ENCODE measurements around the gene PERM1. TPM values are rescaled to one million over a fixed set of nuclear protein-coding genes. Genes with fewer than 3 reads are reported as not detected.

Gene PERM1
- total RNA-seq, 1 experiment from 2014 or later = 0.11 TPM

- Histone ChIP-seq H3K36me3 (no peaks in the 10 kb centered on the region), H3K27me3 (replicated peaks) (peaks cover 19% of the 10 kb centered on the region), H3K4me3 (no peak overlapping the region), H3K27ac (no peak overlapping the region), H3K9me3 (replicated peaks) (no peaks in the 10 kb centered on the region; the same call in 1 of the 2 replicates), H3K4me1 (replicated peaks) (peaks cover 10% of the 10 kb centered on the region)
- no peak for DNase-seq (ENCODE audit: low read depth in 1 of 2, low spot score in 2 of 2)
Observed at GRCh38 chr1:974687-975328, 7.1 kb downstream of the PERM1 start.

GRCh38 chr1:974293-974640, 7.6 kb downstream of the PERM1 start:
- Histone ChIP-seq H3K4me3 (no peak overlapping the region), H3K4me1 (replicated peaks) (peaks cover 10% of the 10 kb centered on the region), H3K9me3 (replicated peaks) (no peaks in the 10 kb centered on the region; the same call in 1 of the 2 replicates), H3K27ac (no peak overlapping the region), H3K27me3 (replicated peaks) (peaks cover 19% of the 10 kb centered on the region), H3K36me3 (no peaks in the 10 kb centered on the region)
- DNase-seq (ENCODE audit: low read depth in 1 of 2, low spot score in 2 of 2) = no peak

- Histone ChIP-seq H3K27me3 (replicated peaks) (peaks cover 23% of the 10 kb centered on the region), H3K4me1 (replicated peaks) (peaks cover 10% of the 10 kb centered on the region), H3K9me3 (replicated peaks) (no peaks in the 10 kb centered on the region; the same call in 1 of the 2 replicates), H3K27ac (no peak overlapping the region), H3K36me3 (no peaks in the 10 kb centered on the region), H3K4me3 (no peak overlapping the region)
- no peak for DNase-seq (ENCODE audit: low read depth in 1 of 2, low spot score in 2 of 2)
Observed at GRCh38 chr1:973459-974292, 8.2 kb downstream of the PERM1 start.

GRCh38 chr1:972726-973458, 9.0 kb downstream of the PERM1 start:
- Histone ChIP-seq H3K27me3 (replicated peaks) (peaks cover 23% of the 10 kb centered on the region), H3K9me3 (replicated peaks) (no peaks in the 10 kb centered on the region), H3K4me1 (replicated peaks) (peaks cover 10% of the 10 kb centered on the region), H3K36me3 (no peaks in the 10 kb centered on the region), H3K4me3 (no peak overlapping the region), H3K27ac (no peak overlapping the region)
- no peak for DNase-seq (ENCODE audit: low read depth in 1 of 2, low spot score in 2 of 2)

- Histone ChIP-seq H3K27ac (no peak overlapping the region), H3K36me3 (no peaks in the 10 kb centered on the region), H3K4me3 (no peak overlapping the region), H3K27me3 (replicated peaks) (peaks cover 23% of the 10 kb centered on the region), H3K9me3 (replicated peaks) (no peaks in the 10 kb centered on the region), H3K4me1 (replicated peaks) (peaks cover 12% of the 10 kb centered on the region)
- no peak for DNase-seq (ENCODE audit: low read depth in 1 of 2, low spot score in 2 of 2)
Observed at GRCh38 chr1:971751-972506, 10.0 kb downstream of the PERM1 start.

- 0 out of 2 replicates have a peak, but pooled peaks cover 4% of the 10 kb centered on the region for H3K36me3 ChIP-seq
- peaks cover 17% of the 10 kb centered on the region for H3K4me1 ChIP-seq (replicated peaks)
- no peak overlapping the region for H3K4me3 ChIP-seq
- no peaks in the 10 kb centered on the region for H3K9me3 ChIP-seq (replicated peaks)
- DNase-seq (ENCODE audit: low read depth in 1 of 2, low spot score in 2 of 2) = no peak
- no peak overlapping the region for H3K27ac ChIP-seq
- H3K27me3 ChIP-seq (replicated peaks) = peaks cover 23% of the 10 kb centered on the region
Observed at GRCh38 chr1:970973-971730, 10.7 kb downstream of the PERM1 start.

DNA sequence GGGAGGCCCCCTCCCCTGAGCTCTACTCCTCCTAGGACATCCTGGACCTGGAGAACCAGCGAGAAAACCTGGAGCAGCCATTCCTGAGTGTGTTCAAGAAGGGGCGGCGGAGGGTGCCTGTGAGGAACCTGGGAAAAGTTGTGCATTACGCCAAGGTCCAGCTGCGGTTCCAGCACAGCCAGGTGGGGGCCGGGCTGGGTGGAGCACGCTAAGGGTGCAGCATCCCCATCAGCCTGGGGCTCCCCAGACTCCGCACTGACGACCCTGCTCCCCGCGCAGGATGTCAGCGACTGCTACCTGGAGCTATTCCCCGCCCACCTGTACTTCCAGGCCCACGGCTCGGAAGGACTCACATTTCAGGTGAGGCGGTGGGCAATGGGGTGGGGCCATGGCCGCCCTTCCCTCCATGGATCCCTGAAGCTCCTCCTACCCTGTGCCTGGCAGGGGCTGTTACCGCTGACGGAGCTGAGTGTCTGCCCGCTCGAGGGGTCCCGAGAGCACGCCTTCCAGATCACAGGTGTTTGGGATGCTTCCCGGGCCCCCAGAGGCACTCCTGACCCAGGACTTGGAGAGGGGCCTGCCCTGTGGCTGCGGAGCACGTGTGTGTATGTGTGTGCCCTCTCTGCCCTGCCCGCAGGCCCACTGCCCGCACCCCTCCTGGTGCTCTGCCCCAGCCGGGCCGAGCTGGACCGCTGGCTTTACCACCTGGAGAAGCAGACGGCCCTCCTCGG, 11.5 kb downstream of the PERM1 start:
- Histone ChIP-seq H3K36me3 (0 out of 2 replicates have a peak, but pooled peaks cover 5% of the 10 kb centered on the region), H3K4me1 (replicated peaks) (peaks cover 13% of the 10 kb centered on the region), H3K27ac (no peak overlapping the region), H3K27me3 (replicated peaks) (peaks cover 23% of the 10 kb centered on the region), H3K9me3 (replicated peaks) (no peaks in the 10 kb centered on the region), H3K4me3 (no peak overlapping the region)
- DNase-seq (ENCODE audit: low read depth in 1 of 2, low spot score in 2 of 2) = no peak

- peaks cover 13% of the 10 kb centered on the region for H3K4me1 ChIP-seq (replicated peaks)
- H3K36me3 ChIP-seq = 0 out of 2 replicates have a peak, but pooled peaks cover 7% of the 10 kb centered on the region
- no peak for DNase-seq (ENCODE audit: low read depth in 1 of 2, low spot score in 2 of 2)
- peaks cover 23% of the 10 kb centered on the region for H3K27me3 ChIP-seq (replicated peaks)
- H3K27ac ChIP-seq = no peak overlapping the region
- no peak overlapping the region for H3K4me3 ChIP-seq
- no peaks in the 10 kb centered on the region for H3K9me3 ChIP-seq (replicated peaks)
Observed at GRCh38 chr1:969260-969855, 12.5 kb downstream of the PERM1 start.

DNA sequence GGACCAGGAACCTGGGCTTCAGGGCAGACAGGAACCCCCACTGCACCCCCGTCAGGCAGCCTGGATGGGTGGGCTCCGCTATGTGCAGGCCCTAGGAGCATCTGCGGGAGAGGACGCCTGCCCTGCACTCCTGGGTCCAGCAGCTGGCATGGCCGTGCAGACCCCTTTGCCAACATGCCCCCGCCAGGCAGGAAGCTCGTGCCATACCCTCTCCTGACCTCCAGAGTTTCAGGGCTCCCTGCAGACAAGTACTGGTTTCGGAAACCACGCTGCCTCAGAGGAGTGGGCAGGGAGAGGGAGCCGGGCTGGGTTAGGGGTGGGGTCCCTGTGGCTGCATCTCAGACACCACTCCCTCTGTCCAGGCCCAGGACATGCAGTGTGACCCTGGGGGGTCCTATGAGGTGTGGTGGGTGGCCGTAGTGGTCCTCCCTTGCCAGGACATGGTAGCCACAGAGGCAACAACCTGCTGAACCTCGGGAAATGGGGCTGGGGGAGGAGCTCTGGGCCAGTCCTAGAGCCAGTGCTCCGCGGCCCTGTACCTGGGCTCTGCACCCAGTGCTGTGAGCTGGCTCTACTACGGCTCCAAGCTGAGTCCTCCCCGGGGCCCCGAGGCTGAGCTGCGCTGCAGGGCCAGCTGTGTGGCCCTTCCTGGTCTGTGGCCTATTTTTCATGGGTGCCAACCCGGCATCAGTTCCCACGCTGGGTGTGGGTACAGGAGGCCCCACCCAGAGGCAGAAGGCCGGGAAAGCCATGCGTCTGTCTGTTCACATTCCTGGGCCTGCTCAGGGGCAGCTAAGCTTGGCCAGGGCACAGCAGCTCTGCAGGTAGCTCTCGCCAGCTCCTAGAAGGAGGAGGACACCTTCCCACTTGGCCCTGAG, 14.2 kb downstream of the PERM1 start:
- Histone ChIP-seq H3K27me3 (replicated peaks) (peaks cover 23% of the 10 kb centered on the region), H3K36me3 (peaks cover 18% of the 10 kb centered on the region), H3K9me3 (replicated peaks) (no peaks in the 10 kb centered on the region), H3K27ac (no peak overlapping the region), H3K4me1 (replicated peaks) (peaks cover 13% of the 10 kb centered on the region), H3K4me3 (no peak overlapping the region)
- no peak for DNase-seq (ENCODE audit: low read depth in 1 of 2, low spot score in 2 of 2)

DNA sequence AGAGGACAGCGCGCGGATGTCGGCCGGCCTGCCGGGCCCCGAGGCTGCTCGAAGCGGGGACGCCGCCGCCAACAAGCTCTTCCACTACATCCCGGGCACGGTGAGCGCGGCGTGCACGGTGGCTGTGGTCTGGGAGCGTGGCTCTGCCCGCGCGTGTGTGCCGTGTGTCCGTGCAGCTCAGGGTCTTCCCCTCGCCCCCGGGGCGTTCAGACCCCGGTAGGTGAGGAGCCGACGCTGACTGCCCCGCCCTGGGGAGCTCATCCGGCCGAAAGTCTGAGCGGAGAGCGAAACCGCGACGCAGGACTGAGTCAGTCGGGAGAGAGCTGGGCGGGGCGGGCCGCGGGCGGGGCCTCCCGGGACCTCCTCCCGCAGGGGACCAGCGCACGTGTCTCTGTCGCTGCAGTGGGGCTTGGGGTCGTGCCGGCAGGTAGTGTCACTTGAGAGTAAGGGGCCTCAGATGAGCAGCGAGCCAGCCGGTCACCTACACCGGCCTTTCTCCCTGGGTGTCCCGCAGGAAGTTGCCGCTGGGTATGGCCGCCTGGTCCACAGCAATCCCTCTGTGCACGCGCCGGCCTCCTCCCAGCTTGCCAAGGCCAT, 15.1 kb downstream of the PERM1 start:
- Histone ChIP-seq H3K4me1 (replicated peaks) (peaks cover 13% of the 10 kb centered on the region), H3K27me3 (replicated peaks) (peaks cover 17% of the 10 kb centered on the region), H3K36me3 (peaks cover 24% of the 10 kb centered on the region), H3K4me3 (peak overlapping the region; percentile 54), H3K9me3 (replicated peaks) (no peaks in the 10 kb centered on the region), H3K27ac (peak overlapping the region; percentile 28; the same call in 1 of the 2 replicates)
- DNase-seq (ENCODE audit: low read depth in 1 of 2, low spot score in 2 of 2) = peak; percentile 73 to 81

- Histone ChIP-seq H3K4me3 (peak within 1 kb of the TSS; percentile 54), H3K27me3 (replicated peaks) (peaks cover 12% of the 10 kb centered on the region; the same call in 1 of the 2 replicates), H3K9me3 (replicated peaks) (no peaks in the 10 kb centered on the region), H3K4me1 (replicated peaks) (peaks cover 17% of the 10 kb centered on the region), H3K36me3 (peaks cover 30% of the 10 kb centered on the region), H3K27ac (peak within 1 kb of the TSS; percentile 28; the same call in 1 of the 2 replicates)
- no peak for DNase-seq (ENCODE audit: low read depth in 1 of 2, low spot score in 2 of 2)
Observed at GRCh38 chr1:966135-966703, 15.7 kb downstream of the PERM1 start, which contains the start of gene PLEKHN1. Gene PLEKHN1 (plus strand): TSS chr1:966482. CDS start chr1:966532, 50 bp downstream.

Data from SJSA1 (cell line).